Sigmoid colon (tissue), 7 donors: Measurements from ENCODE around the gene CEACAM1. TPM values are rescaled to one million over a fixed set of nuclear protein-coding genes. Genes with fewer than 3 reads are reported as not detected.

Experiments
- DNase-seq: peaks from one replicate; pipeline ENCODE4 v3.0.0-alpha.2; 2019
- H3K27ac ChIP-seq, 4 donors: fragments of 200-600 bp; sonication (generic); one replicate each; pipeline ENCODE4 v1.5.1; 2016 to 2019; ENCODE audit warnings: mild to moderate bottlenecking in 1 of 4
- H3K27me3 ChIP-seq, 3 donors: fragments of 200-600 bp; sonication (generic); one replicate each; pipeline ENCODE4 v1.5.1; 2019; ENCODE audit warnings: mild to moderate bottlenecking in 1 of 3
- H3K36me3 ChIP-seq, 4 donors: fragments of 200-600 bp; sonication (generic); one replicate each; pipeline ENCODE4 v1.5.1; 2016 to 2019
- H3K4me1 ChIP-seq, 4 donors: fragments of 200-600 bp; sonication (generic); one replicate each; pipeline ENCODE4 v1.5.1; 2017 to 2019
- H3K4me3 ChIP-seq, 4 donors: fragments of 200-600 bp; sonication (generic); one replicate each; pipeline ENCODE4 v1.5.1; 2017 to 2019; ENCODE audit warnings: mild to moderate bottlenecking in 2 of 4, moderate library complexity in 1 of 4
- H3K9me3 ChIP-seq, 4 donors: fragments of 200-600 bp in 3 of 4; sonication (generic) in 3 of 4; one replicate each; pipeline versions ENCODE4 v1.5.1 to v1.6.1; 2013 to 2019
- EP300 ChIP-seq, 4 donors: sonication (generic); formaldehyde crosslinking; IDR thresholded peaks; one replicate each; pipeline ENCODE4 v1.6.1; 2017; ENCODE audit warnings: antibody characterized with exemption in 4 of 4
- POLR2A ChIP-seq, 2 donors: fragments of 450-650 bp; IDR thresholded peaks; one replicate each; pipeline ENCODE4 v1.6.1; 2016; ENCODE audit warnings: antibody characterized with exemption in 2 of 2, mild to moderate bottlenecking in 2 of 2, moderate library complexity in 2 of 2
- POLR2AphosphoS5 ChIP-seq, 4 donors: sonication (generic); formaldehyde crosslinking; IDR thresholded peaks; one replicate each; pipeline ENCODE4 v1.6.1; 2017; ENCODE audit warnings: antibody characterized with exemption in 4 of 4
- WGBS, 2 donors: extraction: QIAGEN DNeasy Blood & Tissue Kit; methylation state at CpG; one replicate each; pipeline ENCODE4 v1.1.7; 2013; 5-methylcytosine and 5-hydroxymethylcytosine counted together
- intact Hi-C: fragments of 100-400 bp; cut with DNase I; formaldehyde crosslinking; loops from one replicate; pipeline ENCODE4 v1.15.1; 2023
- polyA plus RNA-seq, 3 donors: library from polyadenylated mRNA; stranded (reverse); fragments of 200-250 nt; gene quantifications; one replicate each; pipeline ENCODE4 v1.2.3, GENCODE V29; 2013
- total RNA-seq, 4 donors: library from RNA; depleted of rRNA; stranded (reverse); fragments of >200 nt; gene quantifications; one replicate each; pipeline ENCODE4 v1.1.0, GENCODE V29; 2016
- TF ChIP-seq, protein P1 (sequence below), 4 experiments: fragments of 450-650 bp in 3 of 4; fragments of 200-600 bp in 1 of 4; IDR thresholded peaks; one replicate each; pipeline ENCODE4 v1.5.1; 2016 to 2019; ENCODE audit warnings: antibody characterized with exemption in 4 of 4, mild to moderate bottlenecking in 3 of 4, moderate library complexity in 2 of 4
- donor health status: healthy with polysubstance abuse.
- donor health status: Bipolar disorder and iron deficiency.
- donor health status: healthy.

The CEACAM1 gene
- total and polyA plus RNA-seq, 7 donors = 0.55 to 444 (median 2.4) TPM

DNA sequence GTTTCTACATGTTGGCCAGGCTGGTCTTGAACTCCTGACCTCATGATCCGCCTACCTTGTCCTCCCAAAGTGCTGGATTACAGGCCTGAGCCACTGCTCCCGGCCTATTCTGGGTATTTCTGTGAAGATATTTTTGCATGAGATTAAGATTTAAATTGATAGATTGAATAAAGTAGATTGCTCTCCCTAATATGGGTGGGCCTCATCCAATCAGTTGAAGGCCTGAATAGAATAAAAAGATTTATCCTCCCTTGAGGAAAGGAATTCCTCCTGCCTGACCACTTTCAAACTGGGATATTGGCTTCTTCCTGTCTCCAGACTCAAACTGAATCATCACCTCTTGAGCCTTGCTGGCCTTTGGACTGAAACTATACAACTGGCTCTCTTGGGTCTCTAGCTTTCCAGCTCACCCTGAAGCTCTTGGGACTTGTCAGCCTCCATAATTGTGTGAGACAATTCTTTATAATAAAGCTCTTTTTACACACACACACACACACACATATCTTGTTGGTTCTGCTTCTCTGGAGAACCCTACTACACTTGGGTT is 49.4 kb downstream of the CEACAM1 start:
- intact Hi-C loops = no loop called here
- WGBS, 2 donors = 92 to 99% methylated on average over 2 of the region's 2 CpGs
- Histone ChIP-seq H3K36me3 (no peaks in the 10 kb centered on the region), H3K27ac (no peak overlapping the region), H3K4me1 (no peaks in the 10 kb centered on the region), H3K27me3 (no peaks in the 10 kb centered on the region), H3K9me3 (no peaks in the 10 kb centered on the region), H3K4me3 (no peak overlapping the region)
- no peak for DNase-seq
- TF ChIP-seq, protein P1, sequence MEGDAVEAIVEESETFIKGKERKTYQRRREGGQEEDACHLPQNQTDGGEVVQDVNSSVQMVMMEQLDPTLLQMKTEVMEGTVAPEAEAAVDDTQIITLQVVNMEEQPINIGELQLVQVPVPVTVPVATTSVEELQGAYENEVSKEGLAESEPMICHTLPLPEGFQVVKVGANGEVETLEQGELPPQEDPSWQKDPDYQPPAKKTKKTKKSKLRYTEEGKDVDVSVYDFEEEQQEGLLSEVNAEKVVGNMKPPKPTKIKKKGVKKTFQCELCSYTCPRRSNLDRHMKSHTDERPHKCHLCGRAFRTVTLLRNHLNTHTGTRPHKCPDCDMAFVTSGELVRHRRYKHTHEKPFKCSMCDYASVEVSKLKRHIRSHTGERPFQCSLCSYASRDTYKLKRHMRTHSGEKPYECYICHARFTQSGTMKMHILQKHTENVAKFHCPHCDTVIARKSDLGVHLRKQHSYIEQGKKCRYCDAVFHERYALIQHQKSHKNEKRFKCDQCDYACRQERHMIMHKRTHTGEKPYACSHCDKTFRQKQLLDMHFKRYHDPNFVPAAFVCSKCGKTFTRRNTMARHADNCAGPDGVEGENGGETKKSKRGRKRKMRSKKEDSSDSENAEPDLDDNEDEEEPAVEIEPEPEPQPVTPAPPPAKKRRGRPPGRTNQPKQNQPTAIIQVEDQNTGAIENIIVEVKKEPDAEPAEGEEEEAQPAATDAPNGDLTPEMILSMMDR (IDR thresholded peaks at IDR 0.05) = no peak
- no peak for TF ChIP-seq EP300 (IDR thresholded peaks at IDR 0.05)
- TF ChIP-seq POLR2AphosphoS5 (IDR thresholded peaks at IDR 0.05) = no peak
- TF ChIP-seq POLR2A (IDR thresholded peaks at IDR 0.05) = no peak

- WGBS, 2 donors = 94 to 96% methylated on average over 2 of the region's 2 CpGs
- H3K27me3 ChIP-seq = no peaks in the 10 kb centered on the region
Observed at GRCh38 chr19:42477933-42478332, 50.3 kb downstream of the CEACAM1 start.

DNA sequence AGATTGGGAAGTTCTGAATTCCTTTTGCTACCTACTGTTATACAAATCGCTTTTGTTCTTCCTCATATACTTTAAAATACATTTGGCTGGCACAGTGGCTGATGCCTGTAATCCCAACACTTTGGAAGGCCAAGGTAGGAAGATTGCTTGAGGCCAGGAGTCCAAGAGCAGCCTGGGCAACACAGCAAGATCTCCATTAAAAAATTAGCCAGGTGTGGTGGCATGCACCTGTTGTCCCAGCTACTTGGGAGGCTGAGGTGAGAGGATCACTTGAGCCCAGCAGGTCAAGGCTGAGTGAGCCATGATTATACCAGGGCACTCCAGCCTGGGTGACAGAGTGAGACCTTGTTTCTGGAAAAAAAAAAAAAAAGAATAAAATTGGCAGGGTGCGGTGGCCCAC is 51.2 kb downstream of the CEACAM1 start:
- no peak for DNase-seq
- H3K27me3 ChIP-seq = no peaks in the 10 kb centered on the region
- H3K36me3 ChIP-seq = no peaks in the 10 kb centered on the region
- H3K4me3 ChIP-seq = no peak overlapping the region
- intact Hi-C loops = no loop called here
- no peaks in the 10 kb centered on the region for H3K4me1 ChIP-seq
- WGBS, 2 donors = 90 to 93% methylated on average over 2 of the region's 2 CpGs
- H3K9me3 ChIP-seq = no peaks in the 10 kb centered on the region
- no peak overlapping the region for H3K27ac ChIP-seq
- TF ChIP-seq, protein P1 (IDR thresholded peaks at IDR 0.05) = no peak

More at GRCh38 chr19:42477933-42478332, 50.3 kb downstream of the CEACAM1 start:
- Histone ChIP-seq H3K27ac (no peak overlapping the region), H3K36me3 (no peaks in the 10 kb centered on the region), H3K4me3 (no peak overlapping the region), H3K9me3 (no peaks in the 10 kb centered on the region), H3K4me1 (no peaks in the 10 kb centered on the region)
- DNase-seq = no peak
- no peak for TF ChIP-seq EP300 (IDR thresholded peaks at IDR 0.05)
- TF ChIP-seq POLR2A (IDR thresholded peaks at IDR 0.05) = no peak
- TF ChIP-seq, protein P1 (IDR thresholded peaks at IDR 0.05) = no peak
- intact Hi-C loops = no loop called here

DNA sequence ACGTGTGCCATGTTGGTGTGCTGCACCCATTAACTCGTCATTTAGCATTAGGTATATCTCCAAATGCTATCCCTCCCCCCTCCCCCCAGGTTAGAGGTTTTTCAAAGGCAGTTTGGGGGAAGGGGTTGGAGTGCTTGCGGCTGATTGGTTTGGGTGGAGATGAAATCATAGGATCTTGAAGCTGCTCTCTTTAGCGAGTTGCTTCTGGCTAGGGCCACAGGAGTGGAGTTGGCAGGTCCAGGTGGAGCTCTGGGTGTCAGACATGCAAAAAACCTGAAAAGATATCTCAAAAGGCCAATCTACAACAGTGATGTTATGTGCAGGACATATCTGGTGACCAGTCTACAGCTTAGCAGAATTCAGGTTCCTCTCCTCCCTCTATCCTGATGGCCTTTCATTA is 52.9 kb downstream of the CEACAM1 start:
- Histone ChIP-seq H3K27me3 (no peaks in the 10 kb centered on the region), H3K36me3 (no peaks in the 10 kb centered on the region), H3K4me3 (no peak overlapping the region), H3K9me3 (no peaks in the 10 kb centered on the region), H3K27ac (no peak overlapping the region), H3K4me1 (no peaks in the 10 kb centered on the region)
- 83 to 96% methylated on average over 4 of the region's 4 CpGs for WGBS, 2 donors
- intact Hi-C loops = no loop called here
- no peak for TF ChIP-seq POLR2AphosphoS5 (IDR thresholded peaks at IDR 0.05)
- TF ChIP-seq EP300 (IDR thresholded peaks at IDR 0.05) = no peak
- TF ChIP-seq POLR2A (IDR thresholded peaks at IDR 0.05) = no peak
- TF ChIP-seq, protein P1 (IDR thresholded peaks at IDR 0.05) = no peak
- DNase-seq = no peak

DNA sequence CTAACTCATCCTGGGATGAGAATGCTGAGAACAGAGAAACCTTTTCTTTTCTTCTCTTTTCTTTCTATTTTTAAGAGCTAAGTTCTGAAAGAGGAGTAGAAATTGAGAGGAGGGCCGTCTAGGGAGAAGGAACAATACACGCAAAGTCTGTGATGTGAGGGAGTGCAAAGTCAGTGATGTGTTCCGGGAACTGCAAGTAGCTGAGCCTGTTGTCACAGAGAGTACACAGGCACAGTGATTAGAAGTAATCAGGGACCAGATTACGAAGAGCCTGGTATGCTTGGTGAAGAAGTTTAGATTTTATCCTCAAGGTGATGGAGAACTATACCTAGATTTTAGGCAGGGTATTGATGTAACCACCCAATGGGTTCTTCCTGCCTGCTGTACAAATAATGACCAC is 53.5 kb downstream of the CEACAM1 start:
- H3K4me1 ChIP-seq = no peaks in the 10 kb centered on the region
- H3K36me3 ChIP-seq = no peaks in the 10 kb centered on the region
- no peaks in the 10 kb centered on the region for H3K9me3 ChIP-seq
- no peak overlapping the region for H3K27ac ChIP-seq
- no peak for TF ChIP-seq POLR2AphosphoS5 (IDR thresholded peaks at IDR 0.05)
- TF ChIP-seq, protein P1 (IDR thresholded peaks at IDR 0.05) = no peak
- no peak for TF ChIP-seq POLR2A (IDR thresholded peaks at IDR 0.05)
- no peaks in the 10 kb centered on the region for H3K27me3 ChIP-seq
- no peak for DNase-seq
- 82 to 88% methylated on average over 4 of the region's 4 CpGs for WGBS, 2 donors
- intact Hi-C loops = no loop called here
- H3K4me3 ChIP-seq = no peak overlapping the region
